HG03095 (cell line): Measurements from ENCODE around the gene SNX8.

Source experiments
- ATAC-seq: cut with Tn5 transposase; IDR thresholded peaks from one replicate; pipeline ENCODE4 v1.9.1; 2021; ENCODE audit warnings: moderate library complexity; ENCODE audit not compliant: unreplicated experiment

The SNX8 gene

DNA sequence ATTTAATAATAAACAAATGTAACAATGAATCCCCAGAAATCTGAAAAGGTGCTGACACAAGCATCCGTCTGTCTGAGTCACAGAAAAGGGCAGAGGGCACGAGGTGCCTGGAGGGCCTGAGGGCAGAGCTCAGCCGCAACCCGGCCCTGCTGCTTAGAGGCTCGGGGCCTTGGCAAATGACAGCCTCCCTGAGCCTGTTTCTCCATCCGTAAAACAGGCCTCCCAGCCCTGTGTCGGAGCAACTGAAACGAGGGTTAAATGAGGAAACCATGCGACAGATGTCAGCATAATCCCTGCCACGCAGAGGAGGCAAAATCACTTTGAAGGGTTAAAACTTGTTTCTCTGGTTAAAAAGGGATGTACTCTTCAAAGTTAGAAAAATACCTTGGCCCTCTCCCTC lies 47.3 kb downstream of the SNX8 start:
- no peak for ATAC-seq

- ATAC-seq, result no peak
Measured at GRCh38 chr7:2264158-2264557, 50.1 kb downstream of the SNX8 start.

- no peak for ATAC-seq
Measured at GRCh38 chr7:2263176-2263575, 51.1 kb downstream of the SNX8 start.

DNA sequence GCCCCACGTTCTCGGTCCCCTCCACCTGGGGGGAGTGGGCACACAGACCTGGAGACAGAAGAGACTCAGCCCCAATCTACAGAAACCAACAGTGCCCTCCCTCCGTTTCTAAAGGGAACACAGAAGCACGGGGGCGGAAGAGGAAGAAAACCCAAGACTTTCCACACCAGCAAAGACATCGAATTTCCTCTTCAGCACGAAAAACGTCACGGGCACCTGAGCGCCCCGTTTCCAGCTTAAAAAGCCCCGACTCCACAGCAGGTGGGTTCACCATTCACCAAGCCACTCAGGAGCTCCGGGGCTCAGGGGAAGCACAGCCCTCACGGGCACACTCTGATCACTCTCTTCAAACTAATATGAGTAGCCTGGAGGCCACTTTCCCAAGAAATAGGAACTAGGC lies 52.6 kb downstream of the SNX8 start:
- ATAC-seq, result no peak

- ATAC-seq, result no peak
Measured at GRCh38 chr7:2260820-2261219, 53.4 kb downstream of the SNX8 start.

DNA sequence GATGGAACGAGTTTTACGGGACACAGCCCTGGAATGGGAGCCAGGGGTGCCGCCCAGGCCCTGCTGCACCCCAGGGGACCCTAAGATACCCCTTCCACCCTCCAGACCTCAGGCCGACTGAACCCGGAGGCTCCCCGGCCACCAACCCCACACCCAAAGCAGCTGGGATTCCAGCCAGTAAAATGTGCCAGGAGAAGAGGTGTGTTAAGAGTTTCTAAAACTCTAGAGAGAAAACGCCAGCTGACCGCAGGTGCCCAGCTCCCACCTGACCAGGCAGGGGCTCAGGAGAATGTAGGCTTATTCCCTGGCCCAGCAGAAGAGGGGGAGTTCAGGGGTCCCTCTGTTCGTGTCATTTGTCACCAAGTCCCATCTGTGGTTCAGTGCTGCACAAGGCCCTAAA lies 54.8 kb downstream of the SNX8 start:
- ATAC-seq, result no peak

GRCh38 chr7:2258661-2259365 lies 55.4 kb downstream of the SNX8 start:
- ATAC-seq, result peak; percentile 61

- no peak for ATAC-seq
Measured at GRCh38 chr7:2257651-2258050, 56.6 kb downstream of the SNX8 start.

DNA sequence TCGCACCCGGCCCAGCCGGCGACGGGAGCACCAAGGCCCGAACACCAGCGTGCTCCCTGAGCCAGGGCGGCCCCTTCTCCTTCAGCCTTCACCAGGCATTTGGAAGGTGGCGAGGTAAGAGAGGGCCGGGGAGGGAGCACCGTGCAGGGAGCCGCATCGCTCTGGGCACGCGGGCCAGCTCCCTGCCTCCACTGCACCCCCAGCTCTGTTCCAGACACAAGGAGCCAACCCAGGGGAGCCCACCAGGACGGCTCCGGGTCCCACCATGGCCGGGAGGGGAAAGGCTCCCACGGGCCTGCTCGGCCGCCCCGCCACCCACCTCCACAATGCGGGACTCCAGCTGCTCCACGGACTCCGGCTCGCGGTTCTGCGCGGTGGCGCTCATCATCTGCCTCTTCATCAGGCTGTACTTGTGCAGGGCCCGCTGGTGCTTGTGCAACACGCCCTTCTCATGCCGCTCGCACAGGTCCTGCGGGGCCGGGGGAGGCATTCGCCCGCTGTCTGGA lies 57.1 kb downstream of the SNX8 start:
- no peak for ATAC-seq

DNA sequence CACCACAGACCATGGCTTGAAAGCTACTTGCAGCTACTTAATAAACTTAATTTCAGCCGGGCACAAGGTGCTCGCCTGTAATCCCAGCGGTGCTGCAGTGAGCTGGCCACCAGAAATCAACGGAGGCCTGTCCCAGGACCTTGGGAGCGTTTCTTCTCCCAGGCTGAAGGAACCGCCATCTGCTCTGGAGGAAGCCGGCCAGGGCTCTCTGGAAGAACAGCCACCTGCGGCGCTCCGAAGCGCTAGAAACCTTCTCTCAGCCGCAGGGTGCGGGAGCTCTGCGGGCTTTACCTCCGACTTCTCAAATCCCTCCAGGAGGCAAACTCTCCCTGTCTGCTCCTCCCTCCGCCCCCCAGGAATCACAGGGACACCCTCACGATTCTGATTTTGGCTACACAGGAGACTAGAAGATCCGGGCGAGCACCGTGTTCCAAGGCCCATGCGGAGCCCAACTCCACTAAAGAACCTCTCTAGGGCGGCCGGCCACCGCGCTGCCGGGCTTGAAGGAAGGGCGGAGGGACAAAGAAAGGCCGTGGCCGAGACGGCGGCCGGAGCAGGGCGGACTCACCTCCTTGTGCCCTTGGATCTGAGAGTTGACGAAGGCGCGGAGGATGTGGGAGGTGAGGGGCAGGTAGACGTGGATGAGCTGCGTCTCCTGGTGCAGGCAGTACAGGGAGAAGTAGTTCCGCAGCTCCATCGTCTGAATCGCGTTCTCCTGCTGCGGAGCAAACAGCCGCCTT lies 57.8 kb downstream of the SNX8 start:
- ATAC-seq, result no peak

DNA sequence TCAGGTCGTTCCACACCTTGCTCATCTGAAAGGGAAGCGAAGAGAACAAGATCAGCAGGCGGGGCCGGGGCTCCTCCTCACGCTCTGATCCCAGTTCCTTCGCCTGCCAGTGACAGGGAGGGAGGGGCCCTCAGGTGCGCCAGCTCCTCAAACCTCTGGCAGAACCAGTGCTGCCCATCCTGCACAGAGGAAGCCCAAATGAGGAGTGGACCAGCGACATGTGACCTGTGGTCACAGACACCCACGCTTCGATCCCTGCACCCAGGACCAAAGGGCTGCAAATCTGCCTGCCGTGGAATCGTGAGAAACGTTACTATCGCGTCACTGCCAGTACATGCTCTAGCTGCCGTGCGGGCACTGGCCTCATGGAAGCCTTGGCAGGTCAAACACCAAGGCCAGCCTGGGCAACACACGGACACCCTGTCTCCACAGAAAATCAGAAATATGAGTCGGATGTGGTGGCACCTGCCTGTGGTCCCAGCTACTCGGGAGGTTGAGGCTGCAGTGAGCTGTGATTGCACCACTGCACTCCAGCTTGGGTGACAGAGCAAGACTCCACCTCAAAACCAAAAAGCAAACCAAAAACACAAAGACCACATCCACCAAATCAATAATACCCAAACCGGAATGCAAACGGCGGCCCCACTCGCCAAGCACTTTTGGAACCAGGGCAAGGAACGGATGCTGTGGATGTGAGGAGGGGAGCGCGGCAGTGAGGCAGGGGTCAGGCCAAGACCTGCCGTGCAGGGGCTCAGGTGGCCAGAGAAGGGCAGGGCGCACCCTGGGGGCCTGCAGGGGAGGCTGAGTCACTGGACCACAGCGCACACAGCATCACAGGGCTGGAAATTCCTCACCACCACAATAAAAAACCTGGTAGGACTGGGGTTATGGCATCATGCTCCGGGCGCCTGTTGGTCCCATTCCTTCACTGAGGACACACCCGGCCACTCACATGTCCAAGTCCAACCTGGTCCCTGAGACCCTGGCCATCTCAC lies 58.8 kb downstream of the SNX8 start:
- ATAC-seq, result no peak

DNA sequence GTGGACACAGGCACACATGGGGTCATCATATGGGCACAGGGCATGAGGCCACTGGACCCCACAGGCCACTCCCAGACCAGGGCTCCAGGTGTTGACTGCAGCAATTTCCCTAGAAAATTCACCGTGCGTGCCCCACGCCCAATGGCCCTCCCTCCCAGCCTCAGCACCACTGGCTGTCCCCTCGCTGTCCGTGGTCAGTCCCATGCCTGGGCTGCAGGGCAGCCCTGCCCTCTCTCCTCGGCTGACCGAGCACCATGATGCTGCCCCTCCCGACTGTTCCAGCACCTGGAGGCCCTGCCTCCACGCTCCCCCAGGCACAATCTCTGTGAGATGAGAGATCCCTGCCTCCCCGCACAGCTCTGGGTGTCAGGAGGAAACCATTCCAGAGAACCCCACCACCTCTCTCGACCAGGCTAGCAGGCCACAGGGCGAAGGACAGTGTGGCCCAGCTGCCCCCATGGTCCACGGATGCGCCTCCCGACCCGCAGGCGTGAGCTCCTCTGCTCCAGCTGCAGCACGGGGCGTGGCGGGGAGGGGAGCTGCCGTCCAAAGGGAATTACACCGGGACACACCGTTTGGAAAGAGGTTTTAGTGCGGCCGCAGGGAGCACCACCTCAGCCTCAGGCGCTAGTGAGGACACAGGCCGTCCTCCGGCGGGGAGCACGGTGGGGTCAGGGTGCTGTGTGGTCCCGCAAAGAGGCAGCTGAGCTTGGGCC lies 59.7 kb downstream of the SNX8 start:
- no peak for ATAC-seq

GRCh38 chr7:2253525-2254244 lies 60.6 kb downstream of the SNX8 start:
- ATAC-seq, result no peak

DNA sequence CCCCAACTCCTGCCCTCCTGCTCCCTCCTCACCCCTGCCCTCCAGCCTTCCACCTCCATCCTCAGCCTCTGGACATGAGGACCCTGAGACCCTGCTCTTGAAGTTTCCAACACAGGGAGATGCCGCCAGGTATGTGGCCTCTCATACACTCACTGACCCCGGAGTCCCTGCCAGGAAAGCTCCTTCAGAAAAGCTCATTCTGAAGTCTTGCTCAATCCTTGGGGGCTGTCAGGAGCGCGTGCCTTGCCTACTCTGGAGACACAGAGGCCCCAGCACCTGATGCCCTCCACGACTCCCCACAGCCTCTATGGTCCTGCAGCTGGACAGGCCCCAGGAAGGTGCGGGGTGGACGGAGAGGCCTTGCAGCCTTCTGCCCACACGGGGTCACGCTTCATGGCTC lies 61.2 kb downstream of the SNX8 start:
- no peak for ATAC-seq

- no peak for ATAC-seq
Measured at GRCh38 chr7:2251841-2252771, 62.1 kb downstream of the SNX8 start.

- no peak for ATAC-seq
Measured at GRCh38 chr7:2251381-2251780, 62.9 kb downstream of the SNX8 start.

GRCh38 chr7:2249744-2250323 lies 64.4 kb downstream of the SNX8 start:
- ATAC-seq, result no peak

DNA sequence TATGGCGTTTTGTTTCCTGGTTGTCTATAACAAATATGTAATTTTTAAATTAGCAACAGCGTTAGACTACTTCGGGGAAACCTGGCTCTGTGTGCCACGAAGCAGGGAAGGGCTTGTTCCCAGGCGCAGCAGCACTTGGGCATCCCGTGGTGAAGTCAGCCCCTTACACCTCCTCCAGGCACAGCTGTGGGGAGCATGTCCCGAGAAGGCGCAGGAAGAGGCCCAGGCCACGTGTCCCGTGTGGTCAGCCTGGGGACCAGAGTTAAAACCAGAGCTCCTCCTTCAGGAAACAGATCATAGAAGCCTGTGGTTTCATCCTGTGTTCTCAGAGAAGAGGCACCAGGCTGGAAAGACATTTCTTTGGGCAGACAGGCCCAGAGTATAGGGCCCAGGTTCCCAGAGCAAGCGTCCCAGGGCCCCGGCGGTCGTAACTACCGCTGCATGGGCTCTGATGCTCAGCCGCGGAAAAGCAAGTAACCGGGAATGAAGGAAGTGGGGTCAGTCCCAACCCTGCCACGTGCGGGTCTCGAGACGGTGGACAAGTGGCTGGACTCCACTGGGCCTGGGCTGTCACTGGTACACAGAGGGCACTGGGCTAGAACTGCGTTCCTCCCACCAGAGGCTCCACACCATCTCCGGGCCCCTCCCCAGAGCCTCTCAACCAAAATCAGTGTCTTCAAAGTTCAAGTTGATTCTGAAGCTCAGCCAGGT lies 65.1 kb downstream of the SNX8 start:
- ATAC-seq, result peak; percentile 55
